SW480 (cell line): ENCODE data around the gene IL36B.

Experiments
- DNase-seq: peaks from one replicate; pipeline ENCODE4 v3.0.0-alpha.2; 2016; ENCODE audit warnings: low spot score

The IL36B gene

GRCh38 chr2:113075600-113075999 is 22.9 kb upstream of the IL36B start:
- no peak for DNase-seq

DNA sequence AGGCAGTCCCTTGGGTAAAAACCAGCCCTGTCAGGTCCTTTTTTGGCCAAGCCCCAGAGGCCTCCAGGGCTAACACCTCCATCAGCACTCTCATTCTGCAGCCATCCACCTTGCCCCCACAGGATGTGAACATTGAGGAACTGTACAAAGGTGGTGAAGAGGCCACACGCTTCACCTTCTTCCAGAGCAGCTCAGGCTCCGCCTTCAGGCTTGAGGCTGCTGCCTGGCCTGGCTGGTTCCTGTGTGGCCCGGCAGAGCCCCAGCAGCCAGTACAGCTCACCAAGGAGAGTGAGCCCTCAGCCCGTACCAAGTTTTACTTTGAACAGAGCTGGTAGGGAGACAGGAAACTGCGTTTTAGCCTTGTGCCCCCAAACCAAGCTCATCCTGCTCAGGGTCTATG is 22.4 kb upstream of the IL36B start:
- no peak for DNase-seq

DNA sequence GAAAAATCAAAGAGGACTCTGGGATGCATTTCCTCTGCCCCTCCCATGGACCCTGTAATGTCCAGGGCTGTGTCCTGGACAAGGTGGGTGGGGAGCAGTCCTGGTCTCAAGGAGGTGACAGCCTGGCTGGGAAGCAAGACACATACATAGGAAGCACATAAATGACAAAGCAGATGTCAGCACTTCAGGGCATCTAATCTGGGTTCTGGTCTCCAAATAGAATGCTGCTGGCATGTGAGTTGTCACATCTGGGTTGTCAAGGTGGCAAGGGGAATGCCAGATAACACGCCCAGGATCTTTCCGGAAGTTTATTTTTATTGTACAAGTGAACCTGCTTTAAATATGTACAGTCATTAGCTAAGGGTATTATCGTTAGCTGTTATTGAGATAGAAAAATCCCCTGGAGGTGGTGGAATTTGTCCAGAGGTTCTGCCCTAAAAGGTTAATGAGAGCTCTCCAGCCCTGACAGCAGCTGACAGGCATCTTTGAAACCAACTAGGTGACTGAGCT is 20.7 kb upstream of the IL36B start:
- DNase-seq: no peak

DNA sequence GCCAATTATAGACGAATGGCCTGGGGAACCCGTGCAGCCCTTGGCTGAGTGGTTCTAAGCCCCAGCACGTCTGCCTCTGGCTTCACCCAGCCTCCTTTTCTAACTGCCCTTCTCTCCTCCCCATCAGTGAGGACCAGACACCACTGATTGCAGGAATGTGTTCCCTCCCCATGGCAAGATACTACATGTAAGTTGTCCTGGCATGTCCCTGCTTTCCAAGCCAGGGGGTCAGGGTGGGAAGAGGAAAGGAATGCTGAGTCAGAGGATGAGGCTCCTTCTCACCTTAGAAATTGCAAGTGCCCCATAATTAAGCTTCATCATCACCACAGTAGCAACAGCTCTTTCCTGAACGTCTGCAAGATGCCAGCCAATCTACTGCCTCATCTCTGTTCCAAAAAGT is 19.9 kb upstream of the IL36B start:
- no peak for DNase-seq

GRCh38 chr2:113070606-113070975 is 17.9 kb upstream of the IL36B start:
- DNase-seq: no peak

DNA sequence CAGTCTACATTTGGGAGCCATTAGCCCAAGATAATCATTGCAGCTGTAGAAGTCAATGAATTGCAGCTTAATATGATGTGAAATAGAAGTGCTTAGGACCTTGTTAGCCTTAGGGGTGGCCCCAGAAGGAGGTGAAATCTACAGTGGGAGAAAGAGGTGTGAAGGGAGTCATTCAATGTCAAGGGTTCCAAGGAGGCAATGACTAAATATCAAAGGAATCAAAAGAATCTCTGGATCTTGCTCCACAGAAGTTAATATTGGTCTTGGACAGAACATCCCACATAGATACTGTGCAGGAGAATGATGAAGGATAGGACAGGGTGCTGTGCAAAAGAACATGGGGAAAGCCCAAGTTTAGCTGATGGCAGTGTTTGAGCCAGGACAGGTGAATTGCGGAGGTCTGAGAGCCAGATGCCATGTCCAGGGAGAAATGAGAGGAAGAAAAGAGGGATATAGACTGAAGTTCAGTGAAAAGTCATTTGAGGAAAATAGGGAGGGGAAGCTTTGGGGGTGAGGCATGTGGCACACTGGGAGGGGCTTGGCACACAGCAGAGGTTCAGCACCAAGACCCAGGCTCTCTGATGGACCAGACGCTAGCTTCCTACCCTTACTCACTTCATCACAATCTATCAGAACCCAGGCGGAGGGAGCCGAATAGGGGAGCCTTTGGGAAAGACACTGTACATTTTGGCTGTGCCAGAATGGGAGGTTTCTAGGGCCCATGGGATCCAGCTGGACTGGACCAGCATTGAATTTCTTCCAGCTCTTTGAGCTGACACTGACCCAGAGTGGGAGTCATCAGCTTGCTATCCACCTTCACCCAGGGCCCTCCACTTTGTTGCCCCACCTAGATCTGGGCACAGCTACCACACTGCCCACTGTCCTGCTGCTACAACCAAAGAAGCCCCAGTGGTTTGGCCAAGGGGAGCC is 17.3 kb upstream of the IL36B start:
- peak; percentile 40 for DNase-seq

DNA sequence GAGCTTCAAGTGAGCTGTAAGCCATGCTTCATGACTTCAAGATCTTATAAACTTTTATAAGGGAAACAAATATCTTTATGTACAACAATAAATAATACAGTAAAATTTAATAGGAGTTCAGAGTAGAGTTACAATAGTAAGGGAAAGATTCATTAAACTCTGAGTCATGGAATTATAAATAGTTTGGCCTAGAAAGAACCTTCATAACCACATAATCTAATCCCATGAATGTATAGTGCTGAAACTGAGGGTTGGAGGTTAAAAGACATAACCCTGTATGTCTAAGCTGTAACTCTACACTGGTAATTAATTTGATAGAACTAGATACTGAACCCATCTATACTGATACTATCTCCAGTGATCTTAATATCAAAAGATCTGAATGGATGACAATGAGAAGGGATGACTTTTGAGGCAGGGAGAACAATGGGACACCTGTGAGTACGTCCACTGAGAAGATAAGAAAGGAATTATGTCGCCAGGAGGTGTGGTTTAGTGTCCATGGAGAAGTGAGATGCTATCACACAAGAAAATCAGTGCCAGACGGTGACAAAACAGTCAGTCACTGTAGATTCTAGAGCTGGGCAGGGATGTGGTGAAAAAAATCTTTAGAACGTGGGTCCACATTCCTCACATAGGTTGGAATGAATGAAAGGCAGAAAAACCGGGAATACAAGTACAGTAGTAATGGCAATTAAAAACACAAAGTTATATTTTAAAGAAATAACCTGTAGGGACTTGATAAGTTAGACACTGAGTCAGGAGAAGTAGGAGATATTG is 16.2 kb upstream of the IL36B start:
- peak; percentile 54 for DNase-seq

DNA sequence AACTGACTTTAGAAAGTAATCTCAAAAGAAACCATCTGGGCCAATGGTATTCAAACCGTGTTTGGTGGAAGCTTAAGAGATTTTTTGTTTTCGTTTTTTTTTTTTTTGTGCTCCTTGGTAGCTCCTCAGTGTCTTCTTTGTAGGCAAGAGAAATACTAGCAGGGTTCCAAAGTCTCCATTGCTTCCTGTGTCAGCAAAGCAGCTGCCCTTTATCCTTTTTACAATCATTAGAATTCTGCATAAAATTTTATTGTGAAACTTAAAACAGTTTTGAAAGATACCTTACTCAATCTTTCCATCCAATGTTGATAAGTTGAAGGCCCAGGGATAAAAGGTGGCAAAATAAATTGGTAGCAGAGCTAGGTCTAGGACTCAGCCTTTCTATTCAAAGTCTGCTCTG is 15.6 kb upstream of the IL36B start:
- no peak for DNase-seq

- no peak for DNase-seq
Observed at GRCh38 chr2:113067681-113068080, 15.0 kb upstream of the IL36B start, which contains the start of gene IL1F10. Gene IL1F10 (plus strand): TSS chr2:113067970. CDS start chr2:113072739, 4,769 bp downstream.

- DNase-seq: no peak
Observed at GRCh38 chr2:113064898-113065297, 12.2 kb upstream of the IL36B start.

DNA sequence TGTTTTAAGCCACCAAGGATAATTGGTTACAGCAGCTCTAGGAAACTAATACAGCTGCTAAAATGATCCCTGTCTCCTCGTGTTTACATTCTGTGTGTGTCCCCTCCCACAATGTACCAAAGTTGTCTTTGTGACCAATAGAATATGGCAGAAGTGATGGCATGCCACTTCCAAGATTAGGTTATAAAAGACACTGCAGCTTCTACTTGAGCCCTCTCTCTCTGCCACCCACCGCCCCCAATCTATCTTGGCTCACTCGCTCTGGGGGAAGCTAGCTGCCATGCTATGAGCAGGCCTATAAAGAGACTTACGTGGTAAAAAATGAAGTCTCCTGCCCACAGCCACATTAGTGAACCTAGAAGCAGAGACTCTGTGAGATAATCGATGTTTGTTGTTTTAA is 11.6 kb upstream of the IL36B start:
- no peak for DNase-seq

DNA sequence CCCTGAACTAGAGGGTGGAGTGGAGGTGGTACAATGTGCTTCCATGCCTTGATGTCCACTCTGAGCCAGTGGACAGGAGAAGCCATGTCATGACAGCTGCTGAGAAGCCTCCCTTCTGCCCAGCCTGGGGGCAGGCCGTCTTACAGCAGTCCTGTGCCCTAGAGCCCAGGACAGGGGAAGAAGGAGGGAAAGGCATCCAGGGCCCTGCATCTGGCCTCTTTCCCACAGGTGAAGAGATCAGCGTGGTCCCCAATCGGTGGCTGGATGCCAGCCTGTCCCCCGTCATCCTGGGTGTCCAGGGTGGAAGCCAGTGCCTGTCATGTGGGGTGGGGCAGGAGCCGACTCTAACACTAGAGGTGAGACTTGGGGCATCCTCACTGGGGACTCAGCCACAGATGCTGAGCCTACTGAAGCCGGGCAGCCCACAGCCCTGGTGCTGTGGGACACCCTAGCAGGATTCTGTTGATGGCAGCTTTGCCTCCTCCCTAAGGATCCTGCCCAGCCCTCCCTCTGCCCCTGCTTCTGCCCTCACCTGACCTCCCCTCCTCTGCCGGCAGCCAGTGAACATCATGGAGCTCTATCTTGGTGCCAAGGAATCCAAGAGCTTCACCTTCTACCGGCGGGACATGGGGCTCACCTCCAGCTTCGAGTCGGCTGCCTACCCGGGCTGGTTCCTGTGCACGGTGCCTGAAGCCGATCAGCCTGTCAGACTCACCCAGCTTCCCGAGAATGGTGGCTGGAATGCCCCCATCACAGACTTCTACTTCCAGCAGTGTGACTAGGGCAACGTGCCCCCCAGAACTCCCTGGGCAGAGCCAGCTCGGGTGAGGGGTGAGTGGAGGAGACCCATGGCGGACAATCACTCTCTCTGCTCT is 9.5 kb upstream of the IL36B start:
- no peak for DNase-seq

GRCh38 chr2:113061241-113061640 is 8.6 kb upstream of the IL36B start:
- DNase-seq: no peak

GRCh38 chr2:113060796-113061195 is 8.1 kb upstream of the IL36B start:
- DNase-seq: no peak

- no peak for DNase-seq
Observed at GRCh38 chr2:113060396-113060795, 7.7 kb upstream of the IL36B start.

DNA sequence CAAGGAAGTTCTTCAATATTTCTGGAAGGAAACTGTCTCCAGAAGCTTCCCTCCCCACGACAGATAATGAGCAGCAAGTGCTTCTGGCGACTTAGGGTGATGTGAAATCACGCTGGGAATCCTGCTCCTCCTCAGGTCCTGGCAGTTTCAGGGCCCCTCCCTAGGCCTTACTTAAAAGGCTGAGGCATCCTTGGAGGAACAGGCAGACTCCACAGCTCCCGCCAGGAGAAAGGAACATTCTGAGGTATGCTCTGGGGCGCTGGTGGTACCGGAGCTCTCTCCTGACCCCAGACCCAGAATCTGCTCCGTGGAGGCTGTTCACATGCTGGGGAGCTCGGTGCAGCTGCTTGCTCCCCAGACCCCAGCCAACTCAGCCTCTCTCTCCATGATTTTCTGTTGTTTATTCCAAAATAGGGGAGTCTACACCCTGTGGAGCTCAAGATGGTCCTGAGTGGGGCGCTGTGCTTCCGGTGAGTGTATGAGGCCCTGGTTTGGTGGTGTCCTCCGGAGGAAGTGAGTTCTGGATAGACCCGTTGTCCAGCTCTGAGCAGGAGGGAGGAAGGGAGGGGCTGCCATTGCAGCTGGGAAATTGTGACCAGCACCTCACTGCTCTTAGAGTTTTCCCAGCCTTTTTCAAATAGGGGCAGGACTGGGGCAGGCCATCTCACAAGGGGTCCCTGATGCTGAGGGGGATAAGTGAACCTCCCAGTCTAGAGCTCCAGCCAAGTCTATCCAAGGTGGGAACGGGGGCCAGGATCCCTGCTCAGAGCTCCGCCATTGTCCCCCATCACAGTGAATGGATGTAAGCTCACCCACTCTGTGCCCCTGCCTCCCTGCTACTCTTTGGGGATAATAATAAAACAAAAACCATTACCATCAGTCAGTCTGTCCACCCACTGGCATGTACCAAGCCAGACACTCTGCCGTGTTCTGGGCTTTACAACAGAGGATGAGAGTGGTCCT is 6.6 kb upstream of the IL36B start, which contains the start of gene IL36RN:
IL36RN (plus strand) TSS at position 201 of the 963 bp plus-strand sequence; CDS start at position 442, 241 bp downstream.
- DNase-seq: no peak

GRCh38 chr2:113058411-113058994 is 5.8 kb upstream of the IL36B start:
- DNase-seq: no peak

GRCh38 chr2:113057117-113057516 is 4.5 kb upstream of the IL36B start:
- no peak for DNase-seq

- DNase-seq: no peak
Observed at GRCh38 chr2:113056521-113056920, 3.9 kb upstream of the IL36B start.

GRCh38 chr2:113054066-113054465 is 1.4 kb upstream of the IL36B start:
- no peak for DNase-seq
